ENCODE measurements around the gene SECTM1.

The SECTM1 gene

DNA sequence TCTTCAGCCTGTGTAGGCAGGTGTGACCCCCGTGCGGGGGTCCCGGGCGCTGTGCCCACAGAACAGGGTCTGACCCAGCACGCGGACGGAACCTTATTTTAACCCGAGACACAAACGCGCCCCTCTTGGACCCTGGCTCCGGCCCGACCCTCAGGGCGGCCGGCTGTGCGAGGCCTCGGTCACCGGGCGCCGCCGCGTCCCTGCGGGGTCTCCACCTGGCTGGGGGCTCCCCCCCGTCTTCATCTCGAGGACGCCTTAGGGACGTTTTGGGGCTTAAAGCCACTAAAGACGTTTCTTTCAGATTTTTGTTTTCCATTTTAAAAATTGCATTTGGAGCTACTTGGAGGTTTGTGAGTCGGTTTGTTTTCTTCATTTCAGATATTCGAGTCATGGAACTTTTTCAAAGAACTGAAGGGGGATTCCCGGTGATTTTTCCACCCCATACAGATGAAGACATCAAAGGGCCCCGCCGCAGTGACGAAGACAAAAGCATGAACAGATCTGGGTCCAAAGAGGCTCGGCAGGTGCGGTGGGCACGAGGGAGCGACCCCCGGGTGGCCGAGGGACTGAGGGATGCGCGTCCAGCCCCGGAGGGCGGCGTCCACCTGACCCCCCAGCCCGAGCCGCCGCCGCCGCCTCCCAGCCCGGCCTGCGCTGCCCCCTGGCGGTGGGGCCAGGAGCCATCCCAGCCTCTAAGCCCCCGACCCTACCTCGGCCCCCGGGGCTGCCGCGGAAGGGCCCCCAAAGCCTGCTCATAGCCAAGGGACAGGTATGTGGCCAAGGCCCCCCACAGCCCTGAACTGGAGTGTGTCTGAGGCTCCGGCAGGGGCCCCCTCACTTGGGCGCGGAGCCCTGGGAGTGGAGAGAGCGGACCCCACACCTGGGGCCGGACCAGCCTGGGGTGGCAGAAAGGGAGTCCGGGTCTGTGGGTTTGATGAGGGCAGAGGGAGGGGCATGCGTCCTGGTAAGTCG lies 12.3 kb downstream of the SECTM1 start:
- H3K4me1 ChIP-seq (ENCODE audit: insufficient read depth, low read length) = no peaks in the 10 kb centered on the region

GRCh38 chr17:82320140-82320840 lies 13.3 kb downstream of the SECTM1 start:
- Histone ChIP-seq H3K27ac (ENCODE audit: low read length) (no peak overlapping the region), H3K9me3 (ENCODE audit: insufficient read depth, low read depth, low read length) (no peaks in the 10 kb centered on the region), H3K4me1 (ENCODE audit: insufficient read depth, low read length) (no peaks in the 10 kb centered on the region), H3K27me3 (ENCODE audit: insufficient read depth, low read length) (peaks cover 6% of the 10 kb centered on the region; the same call in 1 of the 2 replicates), H3K4me3 (ENCODE audit: low read length) (no peak overlapping the region), H3K36me3 (ENCODE audit: insufficient read depth, low read depth, low read length) (no peaks in the 10 kb centered on the region), H3K9ac (ENCODE audit: low read depth, low read length) (no peak overlapping the region)

More for the DNA sequence above, 12.3 kb downstream of the SECTM1 start:
- H3K27me3 ChIP-seq (ENCODE audit: insufficient read depth, low read length) = no peaks in the 10 kb centered on the region; the same call in 1 of the 2 replicates
- H3K36me3 ChIP-seq (ENCODE audit: insufficient read depth, low read depth, low read length) = no peaks in the 10 kb centered on the region
- H3K27ac ChIP-seq (ENCODE audit: low read length) = no peak overlapping the region
- no peak overlapping the region for H3K9ac ChIP-seq (ENCODE audit: low read depth, low read length)
- no peak overlapping the region; the same call in 1 of the 2 replicates for H3K4me3 ChIP-seq (ENCODE audit: low read length)
- no peaks in the 10 kb centered on the region for H3K9me3 ChIP-seq (ENCODE audit: insufficient read depth, low read depth, low read length)

GRCh38 chr17:82319619-82320062 lies 13.9 kb downstream of the SECTM1 start:
- H3K36me3 ChIP-seq (ENCODE audit: insufficient read depth, low read depth, low read length) = no peaks in the 10 kb centered on the region
- H3K9ac ChIP-seq (ENCODE audit: low read depth, low read length) = no peak overlapping the region
- H3K27ac ChIP-seq (ENCODE audit: low read length) = no peak overlapping the region
- H3K27me3 ChIP-seq (ENCODE audit: insufficient read depth, low read length) = peaks cover 6% of the 10 kb centered on the region; the same call in 1 of the 2 replicates
- H3K4me1 ChIP-seq (ENCODE audit: insufficient read depth, low read length) = no peaks in the 10 kb centered on the region
- H3K4me3 ChIP-seq (ENCODE audit: low read length) = no peak overlapping the region
- no peaks in the 10 kb centered on the region for H3K9me3 ChIP-seq (ENCODE audit: insufficient read depth, low read depth, low read length)

DNA sequence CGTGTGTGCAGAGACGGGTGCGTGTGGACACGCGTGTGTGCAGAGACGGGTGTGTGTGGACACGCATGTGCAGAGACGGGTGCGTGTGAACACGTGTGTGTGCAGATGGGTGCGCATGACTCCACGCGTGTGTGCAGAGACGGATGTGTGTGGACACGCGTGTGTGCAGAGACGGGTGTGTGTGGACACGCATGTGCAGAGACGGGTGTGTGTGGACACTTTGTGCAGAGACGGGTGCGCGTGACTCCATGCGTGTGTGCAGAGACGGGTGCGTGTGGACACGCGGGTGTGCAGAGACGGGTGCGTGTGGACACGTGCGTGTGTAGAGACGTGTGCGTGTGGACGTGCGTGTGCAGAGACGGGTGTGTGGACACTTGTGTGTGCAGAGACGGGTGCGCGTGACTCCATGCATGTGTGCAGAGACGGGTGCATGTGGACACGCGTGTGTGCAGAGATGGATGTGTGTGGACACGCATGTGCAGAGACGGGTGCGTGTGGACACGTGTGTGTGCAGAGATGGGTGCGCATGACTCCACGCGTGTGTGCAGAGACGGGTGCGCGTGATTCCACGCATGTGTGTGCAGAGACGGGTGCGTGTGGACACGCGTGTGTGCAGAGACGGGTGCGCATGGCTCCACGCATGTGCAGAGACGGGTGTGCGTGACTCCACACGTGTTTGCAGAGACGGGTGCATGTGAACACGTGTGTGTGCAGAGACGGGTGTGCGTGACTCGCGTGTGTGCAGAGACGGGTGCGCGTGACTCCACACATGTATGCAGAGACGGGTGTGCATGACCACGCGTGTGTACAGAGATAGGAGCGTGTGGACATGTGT lies 14.6 kb downstream of the SECTM1 start:
- Histone ChIP-seq H3K9ac (ENCODE audit: low read depth, low read length) (no peak overlapping the region), H3K4me3 (ENCODE audit: low read length) (no peak overlapping the region), H3K27me3 (ENCODE audit: insufficient read depth, low read length) (peaks cover 6% of the 10 kb centered on the region; the same call in 1 of the 2 replicates), H3K36me3 (ENCODE audit: insufficient read depth, low read depth, low read length) (no peaks in the 10 kb centered on the region), H3K27ac (ENCODE audit: low read length) (no peak overlapping the region), H3K4me1 (ENCODE audit: insufficient read depth, low read length) (no peaks in the 10 kb centered on the region), H3K9me3 (ENCODE audit: insufficient read depth, low read depth, low read length) (no peaks in the 10 kb centered on the region)

DNA sequence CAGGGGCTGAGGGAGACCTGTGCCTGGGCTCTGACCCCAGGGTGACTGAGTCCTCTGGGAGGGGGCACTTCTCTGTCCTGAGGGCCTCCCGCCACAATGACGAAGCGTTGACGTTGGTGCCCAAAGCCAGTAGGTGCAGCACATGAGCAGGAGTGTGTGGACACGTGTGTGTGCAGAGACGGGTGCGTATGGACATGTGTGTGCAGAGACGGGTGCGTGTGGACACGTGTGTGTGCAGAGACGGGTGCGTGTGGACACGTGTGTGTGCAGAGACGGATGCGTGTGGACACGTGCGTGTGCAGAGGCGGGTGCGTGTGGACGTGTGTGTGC lies 15.4 kb downstream of the SECTM1 start:
- no peaks in the 10 kb centered on the region for H3K9me3 ChIP-seq (ENCODE audit: insufficient read depth, low read depth, low read length)
- H3K27ac ChIP-seq (ENCODE audit: low read length) = no peak overlapping the region
- H3K9ac ChIP-seq (ENCODE audit: low read depth, low read length) = no peak overlapping the region
- H3K4me1 ChIP-seq (ENCODE audit: insufficient read depth, low read length) = no peaks in the 10 kb centered on the region
- H3K27me3 ChIP-seq (ENCODE audit: insufficient read depth, low read length) = peaks cover 6% of the 10 kb centered on the region; the same call in 1 of the 2 replicates
- H3K4me3 ChIP-seq (ENCODE audit: low read length) = no peak overlapping the region
- H3K36me3 ChIP-seq (ENCODE audit: insufficient read depth, low read depth, low read length) = no peaks in the 10 kb centered on the region

- H3K27ac ChIP-seq (ENCODE audit: low read length) = no peak within 1 kb of the TSS
- no peaks in the 10 kb centered on the region for H3K4me1 ChIP-seq (ENCODE audit: insufficient read depth, low read length)
- no peaks in the 10 kb centered on the region for H3K9me3 ChIP-seq (ENCODE audit: insufficient read depth, low read depth, low read length)
- no peak within 1 kb of the TSS for H3K9ac ChIP-seq (ENCODE audit: low read depth, low read length)
- H3K4me3 ChIP-seq (ENCODE audit: low read length) = no peak within 1 kb of the TSS
- H3K36me3 ChIP-seq (ENCODE audit: insufficient read depth, low read depth, low read length) = no peaks in the 10 kb centered on the region
- peaks cover 6% of the 10 kb centered on the region; the same call in 1 of the 2 replicates for H3K27me3 ChIP-seq (ENCODE audit: insufficient read depth, low read length)
These were observed 16.0 kb downstream of the SECTM1 start, which contains the start of gene CD7 for GRCh38 chr17:82317394-82318168. Gene CD7 (minus strand): TSS chr17:82317608. CDS start chr17:82317495, 113 bp downstream.

DNA sequence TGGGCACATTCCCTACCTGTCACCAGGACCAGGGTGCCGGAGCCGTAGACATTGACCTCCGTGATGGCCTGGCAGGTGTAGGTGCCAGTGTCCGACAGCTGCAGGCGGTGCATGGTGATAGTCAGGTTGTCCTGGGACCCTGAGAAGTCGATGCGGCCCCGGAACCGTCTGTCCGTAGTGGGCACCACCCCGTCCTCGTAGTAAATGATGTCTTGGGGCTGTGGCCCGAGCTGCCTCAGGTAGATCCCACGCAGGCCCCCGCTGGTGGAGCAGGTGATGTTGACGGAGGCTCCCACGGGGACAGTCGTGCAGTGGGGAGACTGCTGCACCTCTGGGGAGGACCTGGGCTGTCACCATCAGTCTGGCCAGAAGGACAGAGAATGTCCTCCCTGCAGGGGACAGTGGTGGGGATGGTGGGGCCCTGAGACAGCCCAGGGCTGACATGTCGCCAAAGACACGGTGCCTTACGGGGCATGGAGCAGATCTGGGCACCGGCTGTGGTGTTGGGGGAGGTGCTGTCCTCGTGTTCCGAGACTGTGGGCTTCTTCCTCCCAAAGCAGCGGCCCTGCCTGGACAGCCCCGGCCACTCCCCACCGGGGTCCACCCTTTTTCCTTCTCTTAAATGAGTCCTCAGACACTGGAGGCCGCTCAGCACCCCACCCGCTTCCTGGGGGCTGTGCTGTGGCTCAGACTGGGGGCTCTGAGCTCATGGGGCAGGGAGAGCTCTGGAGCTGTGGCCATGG lies 16.7 kb downstream of the SECTM1 start:
- Histone ChIP-seq H3K9ac (ENCODE audit: low read depth, low read length) (no peak overlapping the region), H3K27ac (ENCODE audit: low read length) (no peak overlapping the region), H3K36me3 (ENCODE audit: insufficient read depth, low read depth, low read length) (no peaks in the 10 kb centered on the region), H3K27me3 (ENCODE audit: insufficient read depth, low read length) (peaks cover 6% of the 10 kb centered on the region; the same call in 1 of the 2 replicates), H3K4me3 (ENCODE audit: low read length) (no peak overlapping the region), H3K9me3 (ENCODE audit: insufficient read depth, low read depth, low read length) (no peaks in the 10 kb centered on the region), H3K4me1 (ENCODE audit: insufficient read depth, low read length) (no peaks in the 10 kb centered on the region)

DNA sequence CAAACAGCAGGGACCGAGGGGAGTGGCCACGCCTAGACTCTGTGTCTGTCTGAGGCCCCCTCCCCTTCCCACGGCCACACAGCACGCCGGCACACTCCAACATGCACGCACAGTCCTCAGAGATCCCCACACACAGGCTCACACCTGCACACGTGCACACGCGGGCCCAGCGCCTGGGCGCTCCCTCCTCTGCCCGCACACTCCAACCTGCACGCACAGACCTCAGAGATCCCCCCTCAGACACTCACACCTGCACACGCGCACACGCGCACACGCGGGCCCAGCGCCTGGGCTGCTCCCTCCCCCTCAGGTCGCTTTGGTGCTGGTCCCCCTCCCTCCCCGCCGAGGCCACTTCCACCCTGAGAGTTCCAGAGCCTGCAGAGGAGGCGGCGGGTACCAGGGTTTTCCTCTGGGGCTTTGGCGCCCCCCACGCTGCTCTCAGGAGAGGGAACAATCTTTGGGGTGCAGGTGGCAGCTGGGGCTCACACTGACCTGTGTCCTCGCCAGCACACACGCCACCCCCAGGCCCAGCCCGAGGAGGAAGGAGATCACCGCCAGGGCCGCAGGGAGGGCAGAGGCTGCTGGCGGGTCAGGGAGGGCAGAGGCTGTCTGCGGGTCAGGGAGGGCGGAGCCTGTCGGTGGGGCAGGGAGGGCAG lies 17.7 kb downstream of the SECTM1 start:
- Histone ChIP-seq H3K9ac (ENCODE audit: low read depth, low read length) (no peak overlapping the region), H3K4me1 (ENCODE audit: insufficient read depth, low read length) (no peaks in the 10 kb centered on the region), H3K4me3 (ENCODE audit: low read length) (peak overlapping the region; percentile 55; the same call in 1 of the 2 replicates)

GRCh38 chr17:82314727-82315605 lies 18.6 kb downstream of the SECTM1 start:
- no peaks in the 10 kb centered on the region for H3K9me3 ChIP-seq (ENCODE audit: insufficient read depth, low read depth, low read length)
- no peaks in the 10 kb centered on the region for H3K4me1 ChIP-seq (ENCODE audit: insufficient read depth, low read length)
- H3K27ac ChIP-seq (ENCODE audit: low read length) = no peak overlapping the region
- H3K36me3 ChIP-seq (ENCODE audit: insufficient read depth, low read depth, low read length) = no peaks in the 10 kb centered on the region
- H3K27me3 ChIP-seq (ENCODE audit: insufficient read depth, low read length) = peaks cover 6% of the 10 kb centered on the region; the same call in 1 of the 2 replicates
- no peak overlapping the region for H3K9ac ChIP-seq (ENCODE audit: low read depth, low read length)
- H3K4me3 ChIP-seq (ENCODE audit: low read length) = no peak overlapping the region; the same call in 1 of the 2 replicates

More for the DNA sequence above, 17.7 kb downstream of the SECTM1 start:
- H3K27me3 ChIP-seq (ENCODE audit: insufficient read depth, low read length) = peaks cover 6% of the 10 kb centered on the region; the same call in 1 of the 2 replicates
- no peaks in the 10 kb centered on the region for H3K9me3 ChIP-seq (ENCODE audit: insufficient read depth, low read depth, low read length)
- H3K36me3 ChIP-seq (ENCODE audit: insufficient read depth, low read depth, low read length) = no peaks in the 10 kb centered on the region
- no peak overlapping the region for H3K27ac ChIP-seq (ENCODE audit: low read length)

All from iPS-20b (cell line).